Limb (tissue), 2 donors: ENCODE measurements around the gene ARID5B.

Source experiments
- DNase-seq, 2 donors: peaks; one replicate each; pipeline ENCODE4 v3.0.0-alpha.2; 2016; ENCODE audit errors: extremely low spot score in 2 of 2

ARID5B gene

GRCh38 chr10:61900829-61901792, at the start of gene ARID5B:
Gene ARID5B, plus strand, starts transcription at chr10:61901699. Its CDS starts 11 bp downstream, at chr10:61901710.
- DNase-seq, result peak; percentile 67 to 85

DNA sequence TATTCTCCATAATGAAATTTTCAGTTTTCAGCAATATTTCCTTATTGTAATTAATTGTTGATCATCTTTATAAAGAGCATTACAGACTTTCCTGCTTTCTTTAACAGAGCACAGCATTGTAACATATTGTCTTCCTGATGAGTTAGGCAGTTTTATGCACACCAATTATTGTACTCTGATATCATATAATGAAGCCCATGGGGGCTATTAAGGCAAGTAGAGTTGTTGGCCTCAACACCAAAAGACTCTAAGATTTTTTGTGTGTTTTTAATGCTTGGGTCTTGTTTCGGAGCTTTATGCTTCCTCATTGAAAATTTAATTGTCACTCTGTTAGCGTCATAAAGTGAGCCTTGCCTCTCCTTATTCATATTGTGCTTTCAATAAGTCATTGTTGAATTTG, 49.2 kb upstream of the ARID5B start:
- no peak for DNase-seq

DNA sequence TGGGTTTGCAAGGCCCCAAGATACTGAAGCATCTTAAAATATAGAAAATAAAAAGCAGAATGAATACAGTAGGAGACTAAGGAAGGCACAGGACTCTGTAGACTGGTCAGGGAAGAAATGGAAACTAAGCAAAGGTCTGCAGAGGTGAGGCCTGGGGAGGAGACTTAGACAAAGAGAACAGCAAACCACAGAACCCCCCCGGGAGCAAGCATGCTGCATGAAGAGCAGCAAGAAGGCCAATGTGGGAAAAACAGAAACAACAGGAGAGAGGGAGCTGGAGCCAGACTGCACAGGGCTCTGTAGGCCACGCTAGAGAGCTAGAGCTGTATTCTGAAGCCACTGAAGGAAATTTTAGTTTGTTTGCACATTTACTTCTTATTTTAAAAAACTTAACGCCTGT, 45.7 kb upstream of the ARID5B start:
- DNase-seq, result no peak

DNA sequence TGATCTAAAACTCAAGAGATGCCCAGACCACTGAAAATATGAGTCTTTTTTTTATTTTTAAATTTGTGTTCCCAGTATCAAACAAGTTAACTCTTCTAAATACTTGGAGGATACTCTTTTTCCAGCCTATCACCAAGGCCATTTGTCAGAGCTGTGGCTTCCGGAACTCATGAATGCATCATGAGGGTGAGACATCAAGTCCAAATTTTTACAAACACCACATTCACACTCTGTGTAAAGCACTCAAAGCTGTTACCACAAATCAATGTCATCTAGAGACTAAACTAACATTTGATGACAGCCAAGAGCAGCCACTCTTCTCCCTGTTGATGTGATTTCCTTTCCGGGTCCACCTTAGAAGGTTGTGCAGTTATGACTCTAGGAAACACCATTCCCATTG, 43.8 kb upstream of the ARID5B start:
- no peak for DNase-seq

DNA sequence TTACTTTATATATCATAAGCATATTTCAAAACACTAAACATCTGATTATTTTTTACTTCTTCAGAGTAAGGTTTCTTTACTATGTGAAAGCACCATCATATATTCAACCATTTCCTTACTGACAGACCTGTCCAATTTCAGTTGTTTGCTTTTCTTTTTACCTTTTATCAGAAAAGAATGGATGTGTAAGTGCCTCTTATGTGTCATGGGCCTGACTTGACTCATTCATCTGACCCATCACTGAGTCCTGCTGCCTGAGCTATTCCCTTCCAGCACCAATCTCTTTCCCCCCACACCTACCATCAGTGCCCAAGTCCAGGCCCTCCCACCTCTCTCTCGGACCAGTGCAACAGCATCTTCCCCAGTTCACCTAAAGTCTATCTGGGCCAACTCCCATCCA, 41.7 kb upstream of the ARID5B start:
- DNase-seq, result no peak

DNA sequence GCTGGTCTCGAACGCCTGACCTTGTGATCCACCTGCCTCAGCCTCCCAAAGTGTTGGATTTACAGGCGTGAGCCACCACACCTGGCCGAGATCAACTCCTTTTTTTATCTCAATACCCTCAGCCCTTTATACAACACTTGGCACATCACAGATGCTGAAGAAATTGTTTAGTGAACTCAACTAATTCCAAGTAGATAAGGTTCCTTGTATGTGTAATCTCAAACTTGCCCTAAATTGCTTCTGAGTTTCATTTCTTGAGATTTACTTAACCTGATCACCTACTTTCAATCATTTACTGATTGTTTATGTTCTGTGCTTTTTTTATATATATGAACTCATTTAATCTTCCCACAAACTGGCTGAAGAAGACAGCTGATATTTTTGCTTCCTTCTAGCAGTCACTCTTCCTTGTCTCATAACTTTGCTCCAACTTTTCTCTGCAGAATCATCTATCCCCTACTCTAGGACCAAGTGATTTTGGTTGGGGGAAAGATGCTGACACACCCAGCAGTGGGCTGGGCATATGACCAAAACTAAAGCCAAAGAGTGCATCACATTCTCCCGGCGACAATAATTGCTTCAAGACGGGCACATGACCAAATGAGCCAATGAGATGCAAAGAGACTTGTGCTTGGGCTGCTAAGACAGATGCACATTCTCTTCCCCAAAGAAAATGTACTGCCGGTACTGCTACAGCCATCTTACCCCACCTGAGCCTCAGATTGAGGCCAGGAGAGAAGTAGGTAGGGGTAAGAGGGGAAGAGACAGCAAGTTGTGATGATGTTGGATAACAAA, 40.3 kb upstream of the ARID5B start:
- DNase-seq, result no peak

- DNase-seq, result no peak
Measured at GRCh38 chr10:61863981-61864380, 37.5 kb upstream of the ARID5B start.

DNA sequence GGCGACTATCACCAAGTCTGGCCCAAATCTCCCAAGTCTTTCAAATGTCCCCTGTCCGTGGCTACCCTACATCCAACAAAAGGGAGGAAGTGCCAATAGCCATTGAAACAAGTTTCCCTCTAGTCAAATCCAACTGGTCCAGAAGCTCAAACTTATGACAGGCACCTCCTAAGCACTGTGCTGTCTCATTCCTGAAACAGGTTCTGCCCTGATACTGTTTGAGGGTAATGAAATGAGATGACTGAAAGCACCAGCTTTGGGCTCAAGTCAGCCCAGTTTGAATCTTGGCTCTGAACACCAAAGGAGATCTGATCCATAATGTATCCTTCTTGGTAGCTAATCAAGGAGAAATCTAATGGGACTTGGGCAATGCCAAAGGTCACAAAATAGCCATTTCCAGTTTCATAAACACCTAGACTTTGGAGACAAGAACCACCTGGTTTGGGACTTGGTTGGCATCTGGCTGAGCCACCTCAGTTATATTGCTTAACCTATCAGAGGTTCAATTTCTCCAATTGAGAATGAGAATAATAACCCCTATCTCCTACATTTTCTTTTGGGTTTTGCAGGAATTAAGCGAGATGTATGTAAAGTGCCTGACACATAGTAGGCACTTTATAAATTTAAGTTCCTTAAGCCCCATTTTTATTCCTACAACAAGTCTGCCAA, 34.7 kb upstream of the ARID5B start:
- no peak for DNase-seq

DNA sequence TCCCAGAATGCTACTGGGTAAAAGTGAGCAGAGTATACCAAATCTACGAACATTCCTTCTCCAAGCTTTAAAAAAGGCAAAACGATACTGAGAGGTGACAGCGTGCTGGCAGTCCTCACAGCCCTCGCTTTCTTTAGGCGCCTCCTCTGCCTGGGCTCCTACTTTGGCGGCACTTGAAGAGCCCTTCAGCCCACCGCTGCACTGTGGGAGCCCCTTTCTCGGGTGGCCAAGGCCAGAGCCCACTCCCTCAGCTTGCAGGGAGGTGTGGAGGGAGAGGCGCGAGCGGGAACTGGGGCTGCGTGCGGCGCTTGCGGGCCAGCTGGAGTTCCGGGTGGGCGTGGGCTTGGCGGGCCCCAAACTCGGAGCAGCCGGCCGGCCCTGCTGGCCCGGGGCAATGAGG, 34.1 kb upstream of the ARID5B start:
- peak in 1 of 2 donors; percentile 34 for DNase-seq

DNA sequence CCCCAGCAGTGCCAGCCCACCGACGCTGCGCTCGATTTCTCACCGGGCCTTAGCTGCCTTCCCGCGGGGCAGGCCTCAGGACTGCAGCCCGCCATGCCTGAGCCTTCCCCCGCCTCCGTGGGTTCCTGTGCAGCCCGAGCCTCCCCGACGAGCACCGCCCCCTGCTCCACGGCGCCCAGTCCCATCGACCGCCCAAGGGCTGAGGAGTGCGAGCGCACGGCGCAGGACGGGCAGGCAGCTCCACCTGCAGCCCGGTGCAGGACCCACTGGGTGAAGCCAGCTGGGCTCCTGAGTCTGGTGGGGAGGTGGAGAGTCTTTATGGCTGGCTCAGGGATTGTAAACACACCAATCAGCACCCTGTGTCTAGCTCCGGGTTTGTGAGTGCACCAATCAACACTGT, 33.7 kb upstream of the ARID5B start:
- DNase-seq, result peak in 1 of 2 donors; percentile 38

DNA sequence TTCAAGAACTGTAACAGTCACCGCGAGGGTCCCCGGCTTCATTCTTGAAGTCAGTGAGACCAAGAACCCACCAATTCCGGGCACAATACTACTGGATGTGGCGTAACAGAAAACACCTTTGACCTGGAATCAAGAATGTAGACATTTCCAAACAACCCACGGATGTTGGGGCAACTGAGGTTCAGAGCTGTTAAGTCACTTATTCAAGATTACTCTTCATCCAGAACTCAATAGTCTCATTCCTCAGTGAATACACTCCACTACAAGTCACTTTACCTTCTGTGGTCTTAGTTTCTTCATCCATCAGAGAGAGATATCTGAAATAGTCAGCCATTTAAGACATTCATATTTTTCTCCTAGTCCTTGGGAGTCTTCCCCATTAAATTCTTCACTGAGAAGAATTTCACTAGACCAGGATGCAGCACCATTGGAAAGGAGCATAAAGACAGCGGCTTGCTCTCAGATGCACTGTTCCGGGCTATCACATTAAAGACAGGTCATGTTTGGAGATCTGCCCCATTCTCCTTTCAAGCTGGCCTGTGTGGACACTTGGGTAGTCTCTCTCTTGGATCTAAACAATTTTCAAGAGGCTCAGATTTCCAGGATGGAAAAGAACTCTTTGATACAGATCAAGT, 32.3 kb upstream of the ARID5B start:
- no peak for DNase-seq

GRCh38 chr10:61869774-61870525, 31.5 kb upstream of the ARID5B start:
- DNase-seq, result peak in 1 of 2 donors; percentile 24

- DNase-seq, result no peak
Measured at GRCh38 chr10:61870526-61870895, 31.0 kb upstream of the ARID5B start.

DNA sequence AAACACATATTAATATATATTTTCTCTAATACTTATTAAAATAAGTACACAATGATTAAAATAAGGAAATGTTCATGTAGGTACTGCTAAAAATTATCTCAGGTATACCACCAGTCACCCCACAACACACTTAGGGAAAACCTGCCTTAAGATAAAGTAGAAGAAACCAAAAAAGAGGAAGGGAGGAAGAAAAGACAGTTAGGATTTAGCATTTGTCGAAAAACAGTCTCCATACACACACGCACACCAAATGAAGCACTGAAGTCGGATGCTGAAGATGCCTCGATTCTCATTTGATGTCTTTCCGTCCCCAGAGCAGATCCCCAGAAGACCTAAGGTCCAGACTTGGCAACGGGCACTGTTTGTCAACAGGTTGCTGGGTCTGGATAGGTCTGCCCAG, 30.0 kb upstream of the ARID5B start:
- no peak for DNase-seq

- DNase-seq, result peak in 1 of 2 donors; percentile 49
Measured at GRCh38 chr10:61877887-61878739, 23.4 kb upstream of the ARID5B start.

- no peak for DNase-seq
Measured at GRCh38 chr10:61878740-61879068, 22.8 kb upstream of the ARID5B start.

- DNase-seq, result no peak
Measured at GRCh38 chr10:61882621-61883370, 18.7 kb upstream of the ARID5B start.

DNA sequence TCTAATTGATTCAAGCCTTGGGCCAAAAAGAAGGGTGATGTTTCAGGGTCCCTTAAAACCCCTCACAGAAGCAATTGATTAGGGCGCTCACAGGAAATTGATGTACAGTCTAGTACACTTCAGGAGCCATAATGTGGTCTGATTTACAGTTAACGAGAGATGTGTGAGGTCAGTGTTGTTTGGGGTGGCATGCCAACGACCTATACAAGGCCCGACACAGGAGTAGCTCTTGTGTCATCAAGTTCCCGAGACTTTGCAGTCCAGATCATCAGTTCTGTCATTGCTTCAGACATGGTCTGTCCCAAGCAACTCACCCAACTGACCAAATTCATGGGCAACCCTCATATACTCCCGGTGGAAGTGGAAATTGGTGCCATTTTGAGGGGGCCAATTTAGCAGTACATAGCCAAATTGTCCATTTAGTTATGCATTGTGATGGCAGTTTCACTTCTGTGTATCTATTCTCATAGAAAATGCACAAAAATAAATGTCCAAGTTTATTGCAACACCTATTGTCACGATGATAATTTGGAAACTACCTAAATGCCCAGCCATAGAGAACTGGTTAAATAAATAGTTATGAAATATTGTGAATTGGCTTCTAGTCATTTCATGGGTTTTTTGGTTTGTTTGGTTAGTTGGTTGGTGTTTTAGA, 18.0 kb upstream of the ARID5B start:
- no peak for DNase-seq

DNA sequence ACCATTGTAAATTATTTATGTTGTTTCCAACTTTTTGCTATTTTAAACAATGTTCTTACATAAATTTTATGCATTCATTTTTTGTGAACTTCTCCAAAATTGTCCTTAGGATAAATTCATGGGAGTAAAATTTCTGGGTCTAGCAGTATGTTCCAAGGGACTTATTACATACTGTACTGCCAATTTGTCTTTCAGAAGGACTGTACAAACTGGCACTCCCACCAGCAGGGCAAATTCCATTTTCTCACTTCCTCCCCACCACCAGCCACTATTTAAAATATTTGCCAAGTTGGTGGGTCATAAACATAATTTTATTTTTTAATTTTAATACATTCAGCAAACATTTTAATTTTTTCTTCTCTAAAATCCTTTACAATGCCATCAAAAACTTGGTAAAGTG, 13.7 kb upstream of the ARID5B start:
- DNase-seq, result no peak
